Panc1 (cell line): ENCODE results near the gene PTPMT1.

ENCODE experiments used
- CTCF ChIP-seq: fragments of 450-650 bp; IDR thresholded peaks from 2 replicates; pipeline ENCODE4 v1.5.1; 2017; ENCODE audit warnings: mild to moderate bottlenecking
- SIN3A ChIP-seq: IDR thresholded peaks from 2 replicates; pipeline ENCODE4 v1.6.1; 2012; ENCODE audit warnings: low read depth, mild to moderate bottlenecking, low read length, moderate library complexity, borderline replicate concordance; ENCODE audit not compliant: insufficient read depth
- TCF7L2 ChIP-seq: IDR thresholded peaks from 2 replicates; pipeline ENCODE4 v1.6.1; 2011; ENCODE audit warnings: mild to moderate bottlenecking, low read depth, low read length, inconsistent platforms

DNA sequence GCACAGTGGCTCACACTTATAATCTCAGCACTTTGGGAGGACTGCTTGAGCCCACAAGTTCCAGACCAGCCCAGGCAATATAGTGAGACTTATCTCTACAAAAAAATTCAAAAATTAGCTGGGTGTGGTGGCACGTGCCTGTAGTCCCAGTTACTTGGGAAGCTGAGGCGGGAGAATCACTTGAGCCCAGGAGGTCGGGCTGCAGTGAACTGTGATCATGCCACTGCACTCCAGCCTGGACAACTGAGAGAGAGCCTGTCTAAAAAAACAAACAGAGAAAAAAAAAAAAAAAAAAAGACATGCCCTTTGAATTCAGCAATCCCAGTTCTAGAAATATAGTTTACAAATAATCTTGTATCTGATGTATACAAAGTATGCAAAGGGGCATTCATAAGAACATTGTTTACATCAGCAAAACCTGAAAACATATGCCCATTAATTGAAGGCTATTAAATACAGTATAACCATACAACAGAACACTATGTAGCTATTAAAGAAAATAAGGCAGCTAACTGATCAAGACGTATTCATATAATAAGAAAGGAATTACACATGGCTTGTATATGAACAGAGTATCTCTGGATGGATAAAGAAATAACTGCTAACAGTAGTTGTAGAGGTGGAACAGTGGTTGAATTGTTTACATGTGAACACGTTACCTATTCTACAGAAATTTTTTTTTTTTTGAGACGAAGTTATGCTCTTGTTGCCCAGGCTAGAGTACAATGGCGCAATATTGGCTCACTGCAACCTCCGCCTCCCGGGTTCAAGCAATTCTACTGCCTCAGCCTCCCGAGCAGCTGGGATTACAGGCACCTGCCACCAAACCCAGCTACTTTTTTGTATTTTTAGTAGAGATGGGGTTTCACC, 48.2 kb upstream of the PTPMT1 start:
- TF ChIP-seq TCF7L2: no peak
- no peak for TF ChIP-seq CTCF
- no peak for TF ChIP-seq SIN3A
